Thyroid gland (tissue), 4 donors: ENCODE data around the gene PCCA.

Experiments used
- CTCF ChIP-seq, 6 experiments: fragments of 200-600 bp in 3 of 6; fragments of 450-650 bp in 3 of 6; sonication (generic) in 3 of 6; IDR thresholded peaks; one replicate each; pipeline ENCODE4 v1.5.1; 2016 to 2019; ENCODE audit warnings: antibody characterized with exemption in 6 of 6, mild to moderate bottlenecking in 2 of 6, inconsistent platforms in 1 of 6, moderate library complexity in 1 of 6
- POLR2A ChIP-seq, 2 donors: fragments of 450-650 bp; IDR thresholded peaks; one replicate each; pipeline ENCODE4 v1.6.1; 2017; ENCODE audit warnings: antibody characterized with exemption in 2 of 2, mild to moderate bottlenecking in 2 of 2, moderate library complexity in 1 of 2

GRCh38 chr13:100543872-100544602 lies 455.1 kb downstream of the PCCA start:
- TF ChIP-seq CTCF (IDR thresholded peaks at IDR 0.05), result no peak
- no peak for TF ChIP-seq POLR2A (IDR thresholded peaks at IDR 0.05)
